Ecto neural progenitor cell (in vitro differentiated cells): ENCODE measurements around the gene ATXN7L1.
"Not testable (repeated sequence)": the region's sequence is repeated elsewhere in the genome, so short reads cannot be mapped to it uniquely, and the experiment has no call there.

Source experiments
- DNase-seq: peaks from one replicate; pipeline ENCODE4 v3.0.0-alpha.2; 2018; ENCODE audit warnings: low spot score

ATXN7L1 gene

GRCh38 chr7:105892387-105892786 is 16.0 kb upstream of the ATXN7L1 start:
- DNase-seq = no peak

- DNase-seq = no peak
Observed at GRCh38 chr7:105890290-105890997, 14.0 kb upstream of the ATXN7L1 start.

GRCh38 chr7:105887569-105888189 is 11.3 kb upstream of the ATXN7L1 start:
- DNase-seq = no peak

GRCh38 chr7:105886776-105887175 is 10.4 kb upstream of the ATXN7L1 start:
- DNase-seq = no peak

GRCh38 chr7:105885387-105886111 is 9.2 kb upstream of the ATXN7L1 start:
- no peak for DNase-seq

GRCh38 chr7:105883179-105883578 is 6.8 kb upstream of the ATXN7L1 start:
- DNase-seq = not testable (repeated sequence)

GRCh38 chr7:105881439-105881838 is 5.0 kb upstream of the ATXN7L1 start:
- no peak for DNase-seq

- DNase-seq = no peak
Observed at GRCh38 chr7:105880571-105881330, 4.4 kb upstream of the ATXN7L1 start.

GRCh38 chr7:105879782-105880181 is 3.4 kb upstream of the ATXN7L1 start:
- DNase-seq = no peak

GRCh38 chr7:105878746-105879605 is 2.6 kb upstream of the ATXN7L1 start:
- no peak for DNase-seq

GRCh38 chr7:105877736-105878135 is 1.3 kb upstream of the ATXN7L1 start:
- DNase-seq = no peak

- DNase-seq = peak; percentile 77
Observed at GRCh38 chr7:105876964-105877601, 684 bp upstream of the ATXN7L1 start.

- DNase-seq = no peak
Observed at GRCh38 chr7:105875505-105875904, 894 bp downstream of the ATXN7L1 start.

GRCh38 chr7:105874055-105874454 is 2.3 kb downstream of the ATXN7L1 start:
- no peak for DNase-seq

- no peak for DNase-seq
Observed at GRCh38 chr7:105872491-105872890, 3.9 kb downstream of the ATXN7L1 start.

- no peak for DNase-seq
Observed at GRCh38 chr7:105871142-105871541, 5.3 kb downstream of the ATXN7L1 start.

GRCh38 chr7:105866102-105866801 is 10.1 kb downstream of the ATXN7L1 start:
- DNase-seq = no peak

GRCh38 chr7:105863876-105864275 is 12.5 kb downstream of the ATXN7L1 start:
- DNase-seq = no peak

- DNase-seq = no peak
Observed at GRCh38 chr7:105862770-105863169, 13.6 kb downstream of the ATXN7L1 start.

- no peak for DNase-seq
Observed at GRCh38 chr7:105862276-105862675, 14.1 kb downstream of the ATXN7L1 start.
